Neural cell (in vitro differentiated cells): ENCODE measurements around the gene FHOD3. TPM values are rescaled to one million over a fixed set of nuclear protein-coding genes. Genes with fewer than 3 reads are reported as not detected.

Experiments used
- H2AFZ ChIP-seq: fragments of 200-600, 300-800 bp; sonication (generic), shearing (Covaris generic); 2 replicates; pipeline ENCODE4 v1.6.0; 2014; ENCODE audit warnings: low read depth, mild to moderate bottlenecking, antibody characterized with exemption, low read length, moderate library complexity
- H3F3A ChIP-seq: fragments of 200-600 bp; shearing (Covaris generic); 2 replicates; pipeline ENCODE4 v1.6.1; 2016; ENCODE audit warnings: mild to moderate bottlenecking, moderate library complexity, mixed read lengths, antibody characterized with exemption, low read length; ENCODE audit not compliant: insufficient read depth, poor library complexity, severe bottlenecking
- H3K27ac ChIP-seq: fragments of 200-600, 300-800 bp; sonication (generic), shearing (Covaris generic); 2 replicates; pipeline ENCODE4 v1.5.1; 2014; ENCODE audit warnings: mild to moderate bottlenecking, low read length, moderate library complexity
- H3K27me3 ChIP-seq: fragments of 300-800, 200-600 bp; sonication (generic), shearing (Covaris generic); 2 replicates; pipeline ENCODE4 v1.6.0; 2014; ENCODE audit warnings: mild to moderate bottlenecking, low read depth, low read length, moderate library complexity; ENCODE audit not compliant: insufficient read depth
- H3K36me3 ChIP-seq: fragments of 300-800, 200-600 bp; sonication (generic), shearing (Covaris generic); 2 replicates; pipeline ENCODE4 v1.5.1; 2014; ENCODE audit warnings: mild to moderate bottlenecking, antibody characterized with exemption, low read length, moderate library complexity; ENCODE audit not compliant: insufficient read depth
- H3K4me2 ChIP-seq: fragments of 300-800, 200-600 bp; sonication (generic), shearing (Covaris generic); 2 replicates; pipeline ENCODE4 v1.6.0; 2014; ENCODE audit warnings: mild to moderate bottlenecking, low read length
- H3K4me3 ChIP-seq: fragments of 300-800, 200-600 bp; sonication (generic), shearing (Covaris generic); 2 replicates; pipeline ENCODE4 v1.5.1; 2014; ENCODE audit warnings: mild to moderate bottlenecking, low read length, moderate library complexity
- H3K79me2 ChIP-seq: fragments of 200-600 bp; shearing (Covaris generic); replicated peaks from 2 replicates; pipeline ENCODE4 v1.6.0; 2014; ENCODE audit warnings: mild to moderate bottlenecking, low read length, moderate library complexity; ENCODE audit not compliant: insufficient read depth
- H3K9ac ChIP-seq: fragments of 300-800, 200-600 bp; sonication (generic), shearing (Covaris generic); 2 replicates; pipeline ENCODE4 v1.6.1; 2016; ENCODE audit warnings: mild to moderate bottlenecking, low read length, mixed read lengths
- H3K9me2 ChIP-seq: fragments of 200-600 bp; shearing (Covaris generic); 2 replicates; pipeline ENCODE4 v1.6.1; 2016; ENCODE audit warnings: mild to moderate bottlenecking, low read length, mixed read lengths; ENCODE audit not compliant: insufficient read depth
- H3K9me3 ChIP-seq: fragments of 200-600, 300-800 bp; sonication (generic), shearing (Covaris generic); 2 replicates; pipeline ENCODE4 v1.6.1; 2016; ENCODE audit warnings: mild to moderate bottlenecking, mixed run types, low read length, moderate library complexity, mixed read lengths
- H4K20me1 ChIP-seq: fragments of 200-600 bp; shearing (Covaris generic); 2 replicates; pipeline ENCODE4 v1.6.1; 2016; ENCODE audit warnings: mild to moderate bottlenecking, mixed run types; ENCODE audit not compliant: insufficient read depth
- CTCF ChIP-seq: fragments of 450-650 bp; IDR thresholded peaks from 2 replicates; pipeline ENCODE4 v1.5.1; 2014; ENCODE audit warnings: antibody characterized with exemption, mild to moderate bottlenecking, moderate library complexity; ENCODE audit not compliant: poor library complexity, severe bottlenecking
- EP300 ChIP-seq: fragments of 450-650 bp; conservative IDR thresholded peaks from 2 replicates; pipeline ENCODE4 v1.6.1; 2014; ENCODE audit warnings: antibody characterized with exemption, mild to moderate bottlenecking, moderate library complexity; ENCODE audit not compliant: poor library complexity, severe bottlenecking
- EZH2 ChIP-seq: fragments of 200-600, 300-800 bp; shearing (Covaris generic), sonication (generic); IDR thresholded peaks from 2 replicates; pipeline ENCODE4 v1.6.1; 2014; ENCODE audit warnings: antibody characterized with exemption, low read length, borderline replicate concordance, mild to moderate bottlenecking; ENCODE audit not compliant: insufficient read depth, poor library complexity, severe bottlenecking
- MXI1 ChIP-seq: fragments of 450-650 bp; conservative IDR thresholded peaks from 2 replicates; pipeline ENCODE4 v1.6.1; 2014; ENCODE audit warnings: antibody characterized with exemption, mild to moderate bottlenecking; ENCODE audit not compliant: poor library complexity, severe bottlenecking
- POLR2AphosphoS5 ChIP-seq: IDR thresholded peaks from 2 replicates; pipeline ENCODE4 v1.6.1; 2012
- RAD21 ChIP-seq: fragments of 450-650 bp; conservative IDR thresholded peaks from 2 replicates; pipeline ENCODE4 v1.6.1; 2014; ENCODE audit warnings: antibody characterized with exemption, mild to moderate bottlenecking, moderate library complexity
- REST ChIP-seq: IDR thresholded peaks from 2 replicates; pipeline ENCODE4 v1.6.1; 2012; ENCODE audit warnings: borderline replicate concordance
- SMC3 ChIP-seq: fragments of 450-650 bp; conservative IDR thresholded peaks from 2 replicates; pipeline ENCODE4 v1.6.1; 2014; ENCODE audit warnings: antibody characterized with exemption, mild to moderate bottlenecking, moderate library complexity; ENCODE audit not compliant: poor library complexity
- TAF1 ChIP-seq: IDR thresholded peaks from 2 replicates; pipeline ENCODE4 v1.6.1; 2012; ENCODE audit warnings: low read depth
- polyA plus RNA-seq: library from polyadenylated mRNA; depleted of rRNA; stranded (reverse); fragments of >200 nt; gene quantifications from 2 replicates; pipeline ENCODE4 v1.2.3, GENCODE V29; 2014

The FHOD3 gene
- polyA plus RNA-seq, 1 donor from 2014 or later: 19.4 TPM

GRCh38 chr18:36328385-36328858 is 30.9 kb downstream of the FHOD3 start:
- Histone ChIP-seq H3K79me2 (peaks cover 21% of the 10 kb centered on the region), H3K4me2 (no peak overlapping the region), H3K9ac (no peak overlapping the region), H3K27me3 (no peaks in the 10 kb centered on the region), H3K4me3 (no peak overlapping the region), H4K20me1 (no peaks in the 10 kb centered on the region), H3K9me2 (no peaks in the 10 kb centered on the region), H3K36me3 (no peaks in the 10 kb centered on the region), H3K9me3 (no peaks in the 10 kb centered on the region), H2AFZ (no peak overlapping the region), H3F3A (no peaks in the 10 kb centered on the region), H3K27ac (no peak overlapping the region)
- no peak for TF ChIP-seq EP300
- no peak for TF ChIP-seq MXI1
- TF ChIP-seq REST: no peak

GRCh38 chr18:36328916-36329315 is 31.4 kb downstream of the FHOD3 start:
- peaks cover 25% of the 10 kb centered on the region for H3K79me2 ChIP-seq
- TF ChIP-seq EZH2 (no peak), SMC3 (no peak), TAF1 (no peak), REST (no peak), EP300 (no peak), MXI1 (no peak), POLR2AphosphoS5 (no peak), RAD21 (no peak), CTCF (no peak)
- H3K36me3 ChIP-seq: no peaks in the 10 kb centered on the region
- H3K9ac ChIP-seq: no peak overlapping the region
- H3K27ac ChIP-seq: no peak overlapping the region
- no peak overlapping the region for H3K4me3 ChIP-seq
- H3F3A ChIP-seq: no peaks in the 10 kb centered on the region
- no peaks in the 10 kb centered on the region for H4K20me1 ChIP-seq
- H2AFZ ChIP-seq: no peak overlapping the region
- no peak overlapping the region for H3K4me2 ChIP-seq
- no peaks in the 10 kb centered on the region for H3K27me3 ChIP-seq
- H3K9me3 ChIP-seq: no peaks in the 10 kb centered on the region
- no peaks in the 10 kb centered on the region for H3K9me2 ChIP-seq
